Measurements from ENCODE around the gene MNS1.
A peak's percentile ranks its signal among the peaks of the same experiment; 100 is the strongest.

MNS1 gene

DNA sequence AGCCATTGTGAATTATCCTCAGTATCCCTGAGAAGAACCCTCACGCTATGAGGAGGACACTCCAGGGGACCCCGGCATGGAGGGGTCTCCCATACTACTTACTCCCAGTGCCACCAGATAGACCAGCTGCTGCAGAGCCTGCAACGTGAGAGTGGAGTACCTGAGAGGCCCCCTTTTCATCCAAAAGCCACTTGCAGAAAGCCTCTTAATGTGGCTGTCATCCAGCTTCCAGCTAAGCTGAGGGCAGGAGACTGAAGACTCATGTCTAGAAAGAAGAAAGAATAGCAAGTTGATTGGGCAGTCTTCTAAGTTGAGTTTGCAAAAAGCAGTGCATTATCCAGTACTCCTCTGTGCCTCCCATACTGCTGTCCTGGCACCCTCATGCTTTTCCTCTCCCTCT lies 27.3 kb upstream of the MNS1 start:
- CTCF ChIA-PET, result interaction anchor here (0.7 to 3.2 kb wide), 4 partner anchors 377 to 1302 kb away, joined by 3 to 19 read pairs (median 4); no protein-coding TSS in a partner anchor
- Histone ChIP-seq H3K36me3 (ENCODE audit: control insufficient read depth in 2 of 2, insufficient read depth in 1 of 2, low read length in 2 of 2) (no peaks in the 10 kb centered on the region), H3K27ac (ENCODE audit: extremely low read depth, low read depth, low read length) (no peak overlapping the region), H3K4me3 (ENCODE audit: low read depth, low read length) (no peak overlapping the region), H3K4me1 (ENCODE audit: control insufficient read depth, insufficient read depth, low read length) (no peaks in the 10 kb centered on the region; the same call in 1 of the 2 replicates), H3K9me3 (ENCODE audit: control insufficient read depth, insufficient read depth, low read depth, low read length) (no peaks in the 10 kb centered on the region)
- TF ChIP-seq ZBTB20 (tag by site-specific recombination; IDR thresholded peaks at IDR 0.05) (no peak), ZNF48 (tag by site-specific recombination; IDR thresholded peaks at IDR 0.05) (no peak), BCL11B (tag by site-specific recombination; IDR thresholded peaks at IDR 0.05; ENCODE audit: low read depth) (no peak), ZNF555 (tag by site-specific recombination; conservative IDR thresholded peaks at IDR 0.05) (no peak), ZNF596 (tag by site-specific recombination; IDR thresholded peaks at IDR 0.05) (no peak), ZBTB7A (tag by site-specific recombination; IDR thresholded peaks at IDR 0.05; ENCODE audit: low read depth) (no peak), ZNF830 (tag by site-specific recombination; IDR thresholded peaks at IDR 0.05; ENCODE audit: low read depth) (no peak), ZNF658 (tag by site-specific recombination; IDR thresholded peaks at IDR 0.05) (no peak), REPIN1 (tag by site-specific recombination; IDR thresholded peaks at IDR 0.05; ENCODE audit: low read depth) (no peak), EGR2 (tag by site-specific recombination; IDR thresholded peaks at IDR 0.05; ENCODE audit: low read depth) (no peak), ZNF501 (tag by site-specific recombination; IDR thresholded peaks at IDR 0.05) (no peak), YY2 (tag by site-specific recombination; IDR thresholded peaks at IDR 0.05) (no peak), ZBTB21 (tag by site-specific recombination; IDR thresholded peaks at IDR 0.05) (no peak)
- TF ChIP-seq, protein P1, sequence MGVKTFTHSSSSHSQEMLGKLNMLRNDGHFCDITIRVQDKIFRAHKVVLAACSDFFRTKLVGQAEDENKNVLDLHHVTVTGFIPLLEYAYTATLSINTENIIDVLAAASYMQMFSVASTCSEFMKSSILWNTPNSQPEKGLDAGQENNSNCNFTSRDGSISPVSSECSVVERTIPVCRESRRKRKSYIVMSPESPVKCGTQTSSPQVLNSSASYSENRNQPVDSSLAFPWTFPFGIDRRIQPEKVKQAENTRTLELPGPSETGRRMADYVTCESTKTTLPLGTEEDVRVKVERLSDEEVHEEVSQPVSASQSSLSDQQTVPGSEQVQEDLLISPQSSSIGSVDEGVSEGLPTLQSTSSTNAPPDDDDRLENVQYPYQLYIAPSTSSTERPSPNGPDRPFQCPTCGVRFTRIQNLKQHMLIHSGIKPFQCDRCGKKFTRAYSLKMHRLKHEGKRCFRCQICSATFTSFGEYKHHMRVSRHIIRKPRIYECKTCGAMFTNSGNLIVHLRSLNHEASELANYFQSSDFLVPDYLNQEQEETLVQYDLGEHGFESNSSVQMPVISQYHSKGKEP (tag by site-specific recombination; IDR thresholded peaks at IDR 0.05), result no peak
- TF ChIP-seq, protein P2, sequence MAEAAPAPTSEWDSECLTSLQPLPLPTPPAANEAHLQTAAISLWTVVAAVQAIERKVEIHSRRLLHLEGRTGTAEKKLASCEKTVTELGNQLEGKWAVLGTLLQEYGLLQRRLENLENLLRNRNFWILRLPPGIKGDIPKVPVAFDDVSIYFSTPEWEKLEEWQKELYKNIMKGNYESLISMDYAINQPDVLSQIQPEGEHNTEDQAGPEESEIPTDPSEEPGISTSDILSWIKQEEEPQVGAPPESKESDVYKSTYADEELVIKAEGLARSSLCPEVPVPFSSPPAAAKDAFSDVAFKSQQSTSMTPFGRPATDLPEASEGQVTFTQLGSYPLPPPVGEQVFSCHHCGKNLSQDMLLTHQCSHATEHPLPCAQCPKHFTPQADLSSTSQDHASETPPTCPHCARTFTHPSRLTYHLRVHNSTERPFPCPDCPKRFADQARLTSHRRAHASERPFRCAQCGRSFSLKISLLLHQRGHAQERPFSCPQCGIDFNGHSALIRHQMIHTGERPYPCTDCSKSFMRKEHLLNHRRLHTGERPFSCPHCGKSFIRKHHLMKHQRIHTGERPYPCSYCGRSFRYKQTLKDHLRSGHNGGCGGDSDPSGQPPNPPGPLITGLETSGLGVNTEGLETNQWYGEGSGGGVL (tag by site-specific recombination; IDR thresholded peaks at IDR 0.05), result no peak
- TF ChIP-seq, protein P3, sequence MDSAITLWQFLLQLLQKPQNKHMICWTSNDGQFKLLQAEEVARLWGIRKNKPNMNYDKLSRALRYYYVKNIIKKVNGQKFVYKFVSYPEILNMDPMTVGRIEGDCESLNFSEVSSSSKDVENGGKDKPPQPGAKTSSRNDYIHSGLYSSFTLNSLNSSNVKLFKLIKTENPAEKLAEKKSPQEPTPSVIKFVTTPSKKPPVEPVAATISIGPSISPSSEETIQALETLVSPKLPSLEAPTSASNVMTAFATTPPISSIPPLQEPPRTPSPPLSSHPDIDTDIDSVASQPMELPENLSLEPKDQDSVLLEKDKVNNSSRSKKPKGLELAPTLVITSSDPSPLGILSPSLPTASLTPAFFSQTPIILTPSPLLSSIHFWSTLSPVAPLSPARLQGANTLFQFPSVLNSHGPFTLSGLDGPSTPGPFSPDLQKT (IDR thresholded peaks at IDR 0.05; ENCODE audit: borderline replicate concordance, low read depth, low read length), result no peak
- TF ChIP-seq, protein P4, sequence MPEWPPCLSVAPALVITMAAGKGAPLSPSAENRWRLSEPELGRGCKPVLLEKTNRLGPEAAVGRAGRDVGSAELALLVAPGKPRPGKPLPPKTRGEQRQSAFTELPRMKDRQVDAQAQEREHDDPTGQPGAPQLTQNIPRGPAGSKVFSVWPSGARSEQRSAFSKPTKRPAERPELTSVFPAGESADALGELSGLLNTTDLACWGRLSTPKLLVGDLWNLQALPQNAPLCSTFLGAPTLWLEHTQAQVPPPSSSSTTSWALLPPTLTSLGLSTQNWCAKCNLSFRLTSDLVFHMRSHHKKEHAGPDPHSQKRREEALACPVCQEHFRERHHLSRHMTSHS (tag by site-specific recombination; IDR thresholded peaks at IDR 0.05), result no peak
- POLR2A ChIA-PET, result no interaction called here

DNA sequence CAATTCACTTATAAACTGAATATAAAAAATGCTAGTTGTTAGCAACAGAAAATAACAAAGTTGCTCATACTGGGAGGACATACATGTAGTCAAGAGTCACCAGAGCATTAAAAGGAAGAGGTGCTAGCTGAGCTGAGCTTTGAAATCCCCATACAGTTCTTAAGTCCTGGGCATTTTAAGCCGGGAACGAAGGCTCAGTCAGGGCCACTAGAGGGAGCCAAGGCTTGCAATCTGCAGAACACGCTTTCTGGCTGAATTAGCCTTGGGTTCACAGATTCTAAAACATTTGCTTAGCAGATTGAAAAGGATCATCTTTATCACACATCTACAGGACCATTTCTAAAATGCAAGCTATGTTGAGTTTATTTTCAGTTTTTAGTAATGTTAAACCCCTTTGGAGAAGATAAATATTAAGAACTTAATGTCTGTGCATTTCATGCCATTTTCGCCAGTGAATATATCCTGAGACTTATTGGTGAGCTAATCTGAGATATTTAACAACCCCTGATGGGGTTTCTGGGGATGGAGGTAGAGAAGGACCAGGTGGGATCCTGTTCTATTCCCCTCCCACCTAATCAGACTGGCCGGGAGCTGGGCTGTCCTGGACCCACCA lies 26.3 kb upstream of the MNS1 start:
- TF ChIP-seq ZNF654 (tag by site-specific recombination; IDR thresholded peaks at IDR 0.05; ENCODE audit: low read depth), result peak; percentile 54
- TF ChIP-seq, protein P5, sequence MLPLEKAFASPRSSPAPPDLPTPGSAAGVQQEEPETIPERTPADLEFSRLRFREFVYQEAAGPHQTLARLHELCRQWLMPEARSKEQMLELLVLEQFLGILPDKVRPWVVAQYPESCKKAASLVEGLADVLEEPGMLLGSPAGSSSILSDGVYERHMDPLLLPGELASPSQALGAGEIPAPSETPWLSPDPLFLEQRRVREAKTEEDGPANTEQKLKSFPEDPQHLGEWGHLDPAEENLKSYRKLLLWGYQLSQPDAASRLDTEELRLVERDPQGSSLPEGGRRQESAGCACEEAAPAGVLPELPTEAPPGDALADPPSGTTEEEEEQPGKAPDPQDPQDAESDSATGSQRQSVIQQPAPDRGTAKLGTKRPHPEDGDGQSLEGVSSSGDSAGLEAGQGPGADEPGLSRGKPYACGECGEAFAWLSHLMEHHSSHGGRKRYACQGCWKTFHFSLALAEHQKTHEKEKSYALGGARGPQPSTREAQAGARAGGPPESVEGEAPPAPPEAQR (tag by site-specific recombination; IDR thresholded peaks at IDR 0.05), result no peak
- POLR2A ChIA-PET, result no interaction called here
- Histone ChIP-seq H3K36me3 (ENCODE audit: control insufficient read depth in 2 of 2, insufficient read depth in 1 of 2, low read length in 2 of 2) (no peaks in the 10 kb centered on the region), H3K9me3 (ENCODE audit: control insufficient read depth, insufficient read depth, low read depth, low read length) (no peaks in the 10 kb centered on the region), H3K4me1 (ENCODE audit: control insufficient read depth, insufficient read depth, low read length) (no peaks in the 10 kb centered on the region), H3K27ac (ENCODE audit: extremely low read depth, low read depth, low read length) (no peak overlapping the region), H3K4me3 (ENCODE audit: low read depth, low read length) (no peak overlapping the region)
- CTCF ChIA-PET, result interaction anchor here (0.5 to 3.2 kb wide), 29 partner anchors 9 to 1303 kb away, joined by 3 to 19 read pairs (median 3); no protein-coding TSS in a partner anchor

Data from HEK293 (cell line).